OCI-LY3 (cell line): ENCODE results near the gene ZC3H12D.
A peak's percentile ranks its signal among the peaks of the same experiment; 100 is the strongest.

Experiments
- H2AFZ ChIP-seq: fragments of 200-600, 300-600 bp; shearing (Covaris generic); 2 replicates; pipeline ENCODE4 v1.6.0; 2014; ENCODE audit warnings: antibody characterized with exemption, low read depth, low read length
- H3K27ac ChIP-seq: fragments of 200-600, 300-600 bp; sonication (generic); 2 replicates; pipeline ENCODE4 v1.5.1; 2014; ENCODE audit warnings: mild to moderate bottlenecking, low read length, moderate library complexity, mixed read lengths
- H3K27me3 ChIP-seq: fragments of 200-600, 300-600 bp; sonication (generic); 2 replicates; pipeline ENCODE4 v1.6.1; 2014; ENCODE audit warnings: low read depth, low read length, mixed read lengths
- H3K36me3 ChIP-seq: fragments of 200-600, 300-600 bp; sonication (generic); replicated peaks from 2 replicates; pipeline ENCODE3; 2014; ENCODE audit warnings: low read depth, low read length, mixed read lengths
- H3K4me1 ChIP-seq: fragments of 300-600, 200-600 bp; sonication (generic); 2 replicates; pipeline ENCODE4 v1.6.1; 2014; ENCODE audit warnings: low read length, mixed read lengths
- H3K4me2 ChIP-seq: fragments of 200-600, 300-600 bp; sonication (generic); 2 replicates; pipeline ENCODE4 v1.6.1; 2014; ENCODE audit warnings: low read length, mixed read lengths
- H3K4me3 ChIP-seq: fragments of 300-600, 200-600 bp; sonication (generic); 2 replicates; pipeline ENCODE4 v1.5.1; 2014; ENCODE audit warnings: antibody characterized with exemption, mild to moderate bottlenecking, low read length, moderate library complexity
- H3K79me2 ChIP-seq: fragments of 300-600, 200-600 bp; shearing (Covaris generic); 2 replicates; pipeline ENCODE4 v1.6.1; 2014; ENCODE audit warnings: mild to moderate bottlenecking, low read length, mixed read lengths
- H3K9ac ChIP-seq: fragments of 300-600, 200-600 bp; shearing (Covaris generic); 2 replicates; pipeline ENCODE4 v1.6.0; 2014; ENCODE audit warnings: mild to moderate bottlenecking, low read length, moderate library complexity
- H3K9me3 ChIP-seq: fragments of 200-600, 300-600 bp; shearing (Covaris generic); 2 replicates; pipeline ENCODE4 v1.6.1; 2014; ENCODE audit warnings: low read length, mixed read lengths; ENCODE audit not compliant: insufficient read depth
- H4K20me1 ChIP-seq: fragments of 200-600, 300-600 bp; sonication (generic); 2 replicates; pipeline ENCODE4 v1.6.1; 2016; ENCODE audit warnings: low read length, mixed read lengths; ENCODE audit not compliant: insufficient read depth
- EZH2phosphoT487 ChIP-seq: fragments of 200-600 bp; shearing (Covaris generic); IDR thresholded peaks from 2 replicates; pipeline ENCODE4 v1.6.1; 2018; ENCODE audit warnings: antibody characterized with exemption, mixed run types, low read depth
- TF ChIP-seq, protein P1 (sequence below): fragments of 200-600, 300-600 bp; sonication (generic); IDR thresholded peaks from 2 replicates; pipeline ENCODE4 v1.5.1; 2014; ENCODE audit warnings: antibody characterized with exemption, low read length, low read depth

The ZC3H12D gene

DNA sequence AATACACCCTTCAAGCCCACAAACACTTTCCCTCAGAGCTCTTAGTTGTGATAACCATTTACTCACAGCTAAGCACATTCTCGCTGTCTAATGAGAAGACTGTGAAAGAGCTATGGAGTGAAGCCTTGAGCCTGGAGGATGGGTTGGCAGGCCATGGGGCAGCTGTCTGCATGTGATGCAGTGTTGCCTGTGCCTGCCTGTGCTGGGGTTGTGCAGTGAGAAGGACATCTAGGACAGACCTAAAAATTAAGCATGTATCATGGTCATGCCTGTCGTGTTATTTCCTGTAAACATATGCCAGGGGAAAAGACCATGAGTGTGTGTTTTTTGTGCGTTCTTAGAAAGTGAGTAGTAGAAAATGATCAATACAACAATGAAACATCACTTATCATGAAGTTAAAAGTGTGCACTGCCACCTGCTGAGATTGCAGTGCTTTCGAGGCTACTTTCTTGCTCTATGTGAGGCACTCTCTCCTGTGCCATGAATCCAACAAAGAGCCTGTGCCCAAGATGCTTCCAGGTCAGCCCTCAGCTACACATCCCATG is 8.1 kb upstream of the ZC3H12D start:
- peaks cover 71% of the 10 kb centered on the region for H3K4me1 ChIP-seq
- peak overlapping the region; percentile 36; the same call in 1 of the 2 replicates for H3K27ac ChIP-seq
- H2AFZ ChIP-seq = no peak overlapping the region
- H3K4me2 ChIP-seq = peak overlapping the region; percentile 82; the same call in 1 of the 2 replicates
- H3K36me3 ChIP-seq = peaks cover 3% of the 10 kb centered on the region
- no peak overlapping the region for H3K9ac ChIP-seq
- H3K4me3 ChIP-seq = no peak overlapping the region
- peaks cover 3% of the 10 kb centered on the region for H3K79me2 ChIP-seq
- no peaks in the 10 kb centered on the region for H3K9me3 ChIP-seq
- no peak for TF ChIP-seq EZH2phosphoT487
- TF ChIP-seq, protein P1, sequence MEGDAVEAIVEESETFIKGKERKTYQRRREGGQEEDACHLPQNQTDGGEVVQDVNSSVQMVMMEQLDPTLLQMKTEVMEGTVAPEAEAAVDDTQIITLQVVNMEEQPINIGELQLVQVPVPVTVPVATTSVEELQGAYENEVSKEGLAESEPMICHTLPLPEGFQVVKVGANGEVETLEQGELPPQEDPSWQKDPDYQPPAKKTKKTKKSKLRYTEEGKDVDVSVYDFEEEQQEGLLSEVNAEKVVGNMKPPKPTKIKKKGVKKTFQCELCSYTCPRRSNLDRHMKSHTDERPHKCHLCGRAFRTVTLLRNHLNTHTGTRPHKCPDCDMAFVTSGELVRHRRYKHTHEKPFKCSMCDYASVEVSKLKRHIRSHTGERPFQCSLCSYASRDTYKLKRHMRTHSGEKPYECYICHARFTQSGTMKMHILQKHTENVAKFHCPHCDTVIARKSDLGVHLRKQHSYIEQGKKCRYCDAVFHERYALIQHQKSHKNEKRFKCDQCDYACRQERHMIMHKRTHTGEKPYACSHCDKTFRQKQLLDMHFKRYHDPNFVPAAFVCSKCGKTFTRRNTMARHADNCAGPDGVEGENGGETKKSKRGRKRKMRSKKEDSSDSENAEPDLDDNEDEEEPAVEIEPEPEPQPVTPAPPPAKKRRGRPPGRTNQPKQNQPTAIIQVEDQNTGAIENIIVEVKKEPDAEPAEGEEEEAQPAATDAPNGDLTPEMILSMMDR = 0 out of 2 replicates have a peak, but pooled peaks have one; percentile 18
- H3K27me3 ChIP-seq = no peaks in the 10 kb centered on the region
- no peaks in the 10 kb centered on the region for H4K20me1 ChIP-seq

DNA sequence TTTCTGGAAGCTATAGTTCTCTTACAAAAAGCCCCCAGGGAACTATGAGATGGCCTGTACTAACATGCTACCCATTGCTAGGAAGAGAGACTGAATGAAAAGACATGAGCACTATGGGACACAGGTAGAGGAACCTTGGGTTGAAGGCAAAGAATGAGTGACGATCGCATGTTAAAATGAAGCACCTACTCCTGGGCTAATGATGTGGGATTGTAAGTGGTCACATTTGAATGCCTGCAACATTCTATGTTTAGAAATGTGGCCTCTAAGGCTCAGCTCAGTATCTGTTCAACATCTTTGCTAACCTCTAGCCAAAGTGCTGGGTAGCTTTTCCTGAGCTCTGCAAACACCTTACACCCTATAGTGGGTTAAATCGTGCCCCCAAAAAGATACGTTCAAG is 5.2 kb upstream of the ZC3H12D start:
- Histone ChIP-seq H3K4me1 (peaks cover 69% of the 10 kb centered on the region), H3K27me3 (no peaks in the 10 kb centered on the region), H3K9ac (no peak overlapping the region), H3K36me3 (no peaks in the 10 kb centered on the region), H3K79me2 (peaks cover 9% of the 10 kb centered on the region), H4K20me1 (no peaks in the 10 kb centered on the region), H2AFZ (no peak overlapping the region), H3K4me2 (no peak overlapping the region), H3K27ac (no peak overlapping the region), H3K9me3 (no peaks in the 10 kb centered on the region), H3K4me3 (no peak overlapping the region)
- TF ChIP-seq, protein P1 = no peak
- no peak for TF ChIP-seq EZH2phosphoT487

DNA sequence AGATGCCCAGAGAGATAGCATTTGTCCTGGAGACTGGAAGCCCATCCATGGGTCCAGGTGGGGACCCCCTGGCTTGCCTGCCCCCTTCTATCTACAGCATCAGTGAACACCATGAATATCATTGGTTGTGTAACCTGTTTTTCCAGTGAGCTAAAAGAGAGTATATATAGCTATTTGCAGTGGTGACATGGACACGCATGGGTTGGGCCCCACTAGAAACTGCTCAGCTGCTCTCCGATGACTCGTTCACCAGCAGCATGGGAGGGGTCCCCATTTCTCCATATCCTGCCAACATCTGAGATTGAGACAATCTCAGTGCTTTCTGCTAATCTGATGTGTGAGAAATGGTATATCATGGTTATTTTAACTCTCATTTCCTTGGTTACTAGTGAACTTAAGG is 4.0 kb upstream of the ZC3H12D start:
- Histone ChIP-seq H3K4me3 (no peak overlapping the region), H3K27me3 (no peaks in the 10 kb centered on the region), H3K9ac (no peak overlapping the region), H3K9me3 (no peaks in the 10 kb centered on the region), H2AFZ (no peak overlapping the region), H3K36me3 (peaks cover 4% of the 10 kb centered on the region), H3K4me1 (peaks cover 58% of the 10 kb centered on the region), H3K27ac (no peak overlapping the region), H3K4me2 (no peak overlapping the region), H3K79me2 (peaks cover 19% of the 10 kb centered on the region), H4K20me1 (no peaks in the 10 kb centered on the region)
- TF ChIP-seq EZH2phosphoT487 = no peak
- TF ChIP-seq, protein P1 = no peak

DNA sequence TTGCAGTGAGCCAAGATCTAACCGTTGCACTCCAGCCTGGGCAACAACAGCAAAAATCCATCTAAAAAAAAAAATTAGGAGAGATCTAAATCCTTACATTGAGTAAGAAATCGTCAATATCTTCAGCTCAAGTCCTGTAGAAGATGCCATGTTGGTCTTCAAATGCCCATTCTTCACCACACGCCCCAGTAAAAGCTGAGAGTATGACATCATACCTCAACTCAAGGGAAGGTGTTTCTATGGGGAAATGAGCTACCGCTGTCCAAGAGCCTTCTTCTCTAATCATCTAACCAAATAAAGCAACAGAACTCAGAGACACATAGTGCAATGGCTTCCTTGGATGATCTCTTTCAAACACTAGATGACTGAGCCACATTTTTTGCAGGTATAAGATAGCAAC is 2.5 kb upstream of the ZC3H12D start:
- peak overlapping the region; percentile 11; the same call in 1 of the 2 replicates for H3K4me2 ChIP-seq
- H3K27ac ChIP-seq = no peak overlapping the region
- no peaks in the 10 kb centered on the region for H3K27me3 ChIP-seq
- no peak overlapping the region for H3K4me3 ChIP-seq
- H3K9me3 ChIP-seq = no peaks in the 10 kb centered on the region
- H3K4me1 ChIP-seq = peaks cover 53% of the 10 kb centered on the region
- peaks cover 34% of the 10 kb centered on the region for H3K79me2 ChIP-seq
- H3K9ac ChIP-seq = no peak overlapping the region
- no peak overlapping the region for H2AFZ ChIP-seq
- TF ChIP-seq, protein P1 = no peak
- no peak for TF ChIP-seq EZH2phosphoT487
- H3K36me3 ChIP-seq = peaks cover 6% of the 10 kb centered on the region
- no peaks in the 10 kb centered on the region for H4K20me1 ChIP-seq
